Measurements from ENCODE around the gene PAM16. TPM values are rescaled to one million over a fixed set of nuclear protein-coding genes. Genes with fewer than 3 reads are reported as not detected.

PAM16 gene
- total and polyA plus RNA-seq, 4 donors, result 14.0 to 70.5 (median 29.6) TPM

GRCh38 chr16:4315186-4316107 lies 35.7 kb downstream of the PAM16 start, which contains the start of gene GLIS2:
Gene GLIS2 (plus strand): TSS chr16:4316067. CDS start chr16:4332281, 16,214 bp downstream.
- peaks cover 0 to 4% (median 0%) of the 10 kb centered on the region in 4 donors for H3K27me3 ChIP-seq (ENCODE audit: control insufficient read depth in 4 of 4, insufficient read depth in 4 of 4, low read length in 3 of 4)
- peak within 1 kb of the TSS in 2 of 3 donors; percentile 43 to 61 for H3K4me3 ChIP-seq (ENCODE audit: low read depth in 1 of 3, low read length in 3 of 3)
- WGBS, result under 1% methylated on average over 110 of the region's 115 CpGs
- no peaks in the 10 kb centered on the region for H3K36me3 ChIP-seq (ENCODE audit: control insufficient read depth in 4 of 4, insufficient read depth in 3 of 4, low read depth in 1 of 4, low read length in 3 of 4)
- H3K9ac ChIP-seq (ENCODE audit: low read depth in 1 of 2, low read length in 2 of 2), result no peak within 1 kb of the TSS
- H3K4me1 ChIP-seq (ENCODE audit: control insufficient read depth in 4 of 4, insufficient read depth in 4 of 4, low read length in 3 of 4), result peaks cover 10 to 36% (median 26%) of the 10 kb centered on the region in 4 donors
- TF ChIP-seq JUND (IDR thresholded peaks at IDR 0.05) (no peak), SP1 (IDR thresholded peaks at IDR 0.05) (no peak), RAD21 (IDR thresholded peaks at IDR 0.05) (no peak), YY1 (IDR thresholded peaks at IDR 0.05) (no peak)
- peak within 1 kb of the TSS; percentile 76 to 79 for H3K27ac ChIP-seq (ENCODE audit: low read depth in 1 of 2, low read length in 2 of 2)
- peak; percentile 68 for DNase-seq (ENCODE audit: low spot score)
- no peaks in the 10 kb centered on the region for H3K9me3 ChIP-seq (ENCODE audit: control insufficient read depth in 4 of 4, low read length in 3 of 4)

DNA sequence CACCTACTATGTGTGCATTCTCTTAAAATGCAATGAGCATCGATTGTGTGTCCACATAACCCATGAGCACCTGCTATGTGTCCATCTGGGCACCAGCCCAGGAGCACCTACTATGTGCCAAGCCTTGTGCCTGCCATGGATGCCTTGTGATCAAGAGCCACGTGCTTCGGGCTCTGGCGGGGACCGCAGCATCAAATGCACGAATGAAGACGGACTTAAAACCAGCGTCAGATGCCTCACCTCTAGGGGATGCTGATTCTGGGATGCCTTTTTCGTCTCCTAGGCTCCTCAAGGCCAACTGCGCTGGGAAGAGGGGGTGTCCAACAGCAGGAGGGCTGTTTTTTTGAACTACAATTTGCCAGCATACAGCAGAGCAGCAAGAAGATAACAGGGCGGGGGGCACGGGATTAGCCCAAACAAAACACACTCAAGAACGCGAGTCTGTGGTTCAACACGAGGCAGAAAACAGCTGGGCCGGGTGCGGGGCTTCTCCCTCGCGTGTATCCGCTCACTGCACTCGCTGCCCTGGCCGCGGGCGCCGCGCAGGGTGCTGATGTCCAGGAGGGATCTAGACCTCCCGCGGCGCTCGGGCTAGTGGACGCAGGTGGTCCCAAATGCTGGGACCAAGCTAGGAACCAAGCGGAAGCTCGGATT lies 36.5 kb downstream of the PAM16 start:
- Histone ChIP-seq H3K27me3 (ENCODE audit: control insufficient read depth in 4 of 4, insufficient read depth in 4 of 4, low read length in 3 of 4) (peaks cover 0 to 4% (median 0%) of the 10 kb centered on the region in 4 donors), H3K9ac (ENCODE audit: low read depth in 1 of 2, low read length in 2 of 2) (peak overlapping the region in 1 of 2 donors; percentile 37), H3K4me1 (ENCODE audit: control insufficient read depth in 4 of 4, insufficient read depth in 4 of 4, low read length in 3 of 4) (peaks cover 10 to 34% (median 25%) of the 10 kb centered on the region in 4 donors)

More for the DNA sequence above, 36.5 kb downstream of the PAM16 start:
- Histone ChIP-seq H3K9me3 (ENCODE audit: control insufficient read depth in 4 of 4, low read length in 3 of 4) (no peaks in the 10 kb centered on the region), H3K36me3 (ENCODE audit: control insufficient read depth in 4 of 4, insufficient read depth in 3 of 4, low read depth in 1 of 4, low read length in 3 of 4) (no peaks in the 10 kb centered on the region), H3K4me3 (ENCODE audit: low read depth in 1 of 3, low read length in 3 of 3) (peak overlapping the region in 2 of 3 donors; percentile 43 to 61), H3K27ac (ENCODE audit: low read depth in 1 of 2, low read length in 2 of 2) (peak overlapping the region; percentile 76 to 79)
- TF ChIP-seq, protein P1, sequence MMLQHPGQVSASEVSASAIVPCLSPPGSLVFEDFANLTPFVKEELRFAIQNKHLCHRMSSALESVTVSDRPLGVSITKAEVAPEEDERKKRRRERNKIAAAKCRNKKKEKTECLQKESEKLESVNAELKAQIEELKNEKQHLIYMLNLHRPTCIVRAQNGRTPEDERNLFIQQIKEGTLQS (IDR thresholded peaks at IDR 0.05), result no peak
- TF ChIP-seq EGR1 (IDR thresholded peaks at IDR 0.05; ENCODE audit: low read depth in 2 of 2) (no peak), NR2F2 (IDR thresholded peaks at IDR 0.05) (no peak), JUND (IDR thresholded peaks at IDR 0.05) (no peak), RXRA (IDR thresholded peaks at IDR 0.05) (no peak), YY1 (IDR thresholded peaks at IDR 0.05) (no peak), FOXA1 (IDR thresholded peaks at IDR 0.05) (no peak)
- TF ChIP-seq, protein P2, sequence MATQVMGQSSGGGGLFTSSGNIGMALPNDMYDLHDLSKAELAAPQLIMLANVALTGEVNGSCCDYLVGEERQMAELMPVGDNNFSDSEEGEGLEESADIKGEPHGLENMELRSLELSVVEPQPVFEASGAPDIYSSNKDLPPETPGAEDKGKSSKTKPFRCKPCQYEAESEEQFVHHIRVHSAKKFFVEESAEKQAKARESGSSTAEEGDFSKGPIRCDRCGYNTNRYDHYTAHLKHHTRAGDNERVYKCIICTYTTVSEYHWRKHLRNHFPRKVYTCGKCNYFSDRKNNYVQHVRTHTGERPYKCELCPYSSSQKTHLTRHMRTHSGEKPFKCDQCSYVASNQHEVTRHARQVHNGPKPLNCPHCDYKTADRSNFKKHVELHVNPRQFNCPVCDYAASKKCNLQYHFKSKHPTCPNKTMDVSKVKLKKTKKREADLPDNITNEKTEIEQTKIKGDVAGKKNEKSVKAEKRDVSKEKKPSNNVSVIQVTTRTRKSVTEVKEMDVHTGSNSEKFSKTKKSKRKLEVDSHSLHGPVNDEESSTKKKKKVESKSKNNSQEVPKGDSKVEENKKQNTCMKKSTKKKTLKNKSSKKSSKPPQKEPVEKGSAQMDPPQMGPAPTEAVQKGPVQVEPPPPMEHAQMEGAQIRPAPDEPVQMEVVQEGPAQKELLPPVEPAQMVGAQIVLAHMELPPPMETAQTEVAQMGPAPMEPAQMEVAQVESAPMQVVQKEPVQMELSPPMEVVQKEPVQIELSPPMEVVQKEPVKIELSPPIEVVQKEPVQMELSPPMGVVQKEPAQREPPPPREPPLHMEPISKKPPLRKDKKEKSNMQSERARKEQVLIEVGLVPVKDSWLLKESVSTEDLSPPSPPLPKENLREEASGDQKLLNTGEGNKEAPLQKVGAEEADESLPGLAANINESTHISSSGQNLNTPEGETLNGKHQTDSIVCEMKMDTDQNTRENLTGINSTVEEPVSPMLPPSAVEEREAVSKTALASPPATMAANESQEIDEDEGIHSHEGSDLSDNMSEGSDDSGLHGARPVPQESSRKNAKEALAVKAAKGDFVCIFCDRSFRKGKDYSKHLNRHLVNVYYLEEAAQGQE (IDR thresholded peaks at IDR 0.05), result no peak
- TF ChIP-seq, protein P3, sequence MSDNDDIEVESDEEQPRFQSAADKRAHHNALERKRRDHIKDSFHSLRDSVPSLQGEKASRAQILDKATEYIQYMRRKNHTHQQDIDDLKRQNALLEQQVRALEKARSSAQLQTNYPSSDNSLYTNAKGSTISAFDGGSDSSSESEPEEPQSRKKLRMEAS (IDR thresholded peaks at IDR 0.05), result no peak
- TF ChIP-seq, protein P4, sequence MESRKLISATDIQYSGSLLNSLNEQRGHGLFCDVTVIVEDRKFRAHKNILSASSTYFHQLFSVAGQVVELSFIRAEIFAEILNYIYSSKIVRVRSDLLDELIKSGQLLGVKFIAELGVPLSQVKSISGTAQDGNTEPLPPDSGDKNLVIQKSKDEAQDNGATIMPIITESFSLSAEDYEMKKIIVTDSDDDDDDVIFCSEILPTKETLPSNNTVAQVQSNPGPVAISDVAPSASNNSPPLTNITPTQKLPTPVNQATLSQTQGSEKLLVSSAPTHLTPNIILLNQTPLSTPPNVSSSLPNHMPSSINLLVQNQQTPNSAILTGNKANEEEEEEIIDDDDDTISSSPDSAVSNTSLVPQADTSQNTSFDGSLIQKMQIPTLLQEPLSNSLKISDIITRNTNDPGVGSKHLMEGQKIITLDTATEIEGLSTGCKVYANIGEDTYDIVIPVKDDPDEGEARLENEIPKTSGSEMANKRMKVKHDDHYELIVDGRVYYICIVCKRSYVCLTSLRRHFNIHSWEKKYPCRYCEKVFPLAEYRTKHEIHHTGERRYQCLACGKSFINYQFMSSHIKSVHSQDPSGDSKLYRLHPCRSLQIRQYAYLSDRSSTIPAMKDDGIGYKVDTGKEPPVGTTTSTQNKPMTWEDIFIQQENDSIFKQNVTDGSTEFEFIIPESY (IDR thresholded peaks at IDR 0.05), result no peak
- DNase-seq (ENCODE audit: low spot score), result no peak
- WGBS, result 4% methylated on average over 33 of the region's 33 CpGs
